Retinal pigment epithelial cell (primary cell): ENCODE measurements around the gene TYRP1.
A peak's percentile ranks its signal among the peaks of the same experiment; 100 is the strongest.

Source experiments
- DNase-seq: peaks from one replicate; pipeline ENCODE4 v3.0.0-alpha.2; 2010; ENCODE audit warnings: low read depth
- H3K4me3 ChIP-seq: 2 replicates; pipeline ENCODE4 v1.5.1; 2011; ENCODE audit warnings: mild to moderate bottlenecking, low read length, control low read depth, moderate library complexity
- TF ChIP-seq, protein P1 (sequence below): conservative IDR thresholded peaks from 2 replicates; pipeline ENCODE4 v1.5.1; 2011; ENCODE audit warnings: low read depth, low read length, control low read depth, inconsistent platforms

TYRP1 gene

DNA sequence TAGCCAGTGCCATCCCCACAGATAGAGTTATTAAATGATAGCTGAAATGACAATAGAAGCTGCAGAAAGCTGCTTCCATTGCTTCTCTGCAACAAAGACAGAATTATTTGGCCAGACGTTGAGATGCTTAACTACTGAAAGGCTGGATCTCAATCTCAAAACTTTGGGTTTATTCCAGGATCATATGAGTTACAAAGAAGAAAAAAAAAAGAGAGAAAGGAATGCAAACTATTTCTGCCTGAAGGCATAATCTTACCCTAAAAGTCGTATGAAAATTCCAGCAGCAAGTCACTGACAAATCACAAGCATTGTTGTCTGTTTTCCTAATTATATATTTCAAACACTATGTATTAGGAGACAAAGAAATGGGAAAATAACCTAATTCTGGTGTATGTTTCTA is 12.8 kb upstream of the TYRP1 start:
- DNase-seq = peak; percentile 75
- no peak overlapping the region for H3K4me3 ChIP-seq
- TF ChIP-seq, protein P1, sequence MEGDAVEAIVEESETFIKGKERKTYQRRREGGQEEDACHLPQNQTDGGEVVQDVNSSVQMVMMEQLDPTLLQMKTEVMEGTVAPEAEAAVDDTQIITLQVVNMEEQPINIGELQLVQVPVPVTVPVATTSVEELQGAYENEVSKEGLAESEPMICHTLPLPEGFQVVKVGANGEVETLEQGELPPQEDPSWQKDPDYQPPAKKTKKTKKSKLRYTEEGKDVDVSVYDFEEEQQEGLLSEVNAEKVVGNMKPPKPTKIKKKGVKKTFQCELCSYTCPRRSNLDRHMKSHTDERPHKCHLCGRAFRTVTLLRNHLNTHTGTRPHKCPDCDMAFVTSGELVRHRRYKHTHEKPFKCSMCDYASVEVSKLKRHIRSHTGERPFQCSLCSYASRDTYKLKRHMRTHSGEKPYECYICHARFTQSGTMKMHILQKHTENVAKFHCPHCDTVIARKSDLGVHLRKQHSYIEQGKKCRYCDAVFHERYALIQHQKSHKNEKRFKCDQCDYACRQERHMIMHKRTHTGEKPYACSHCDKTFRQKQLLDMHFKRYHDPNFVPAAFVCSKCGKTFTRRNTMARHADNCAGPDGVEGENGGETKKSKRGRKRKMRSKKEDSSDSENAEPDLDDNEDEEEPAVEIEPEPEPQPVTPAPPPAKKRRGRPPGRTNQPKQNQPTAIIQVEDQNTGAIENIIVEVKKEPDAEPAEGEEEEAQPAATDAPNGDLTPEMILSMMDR = no peak

DNA sequence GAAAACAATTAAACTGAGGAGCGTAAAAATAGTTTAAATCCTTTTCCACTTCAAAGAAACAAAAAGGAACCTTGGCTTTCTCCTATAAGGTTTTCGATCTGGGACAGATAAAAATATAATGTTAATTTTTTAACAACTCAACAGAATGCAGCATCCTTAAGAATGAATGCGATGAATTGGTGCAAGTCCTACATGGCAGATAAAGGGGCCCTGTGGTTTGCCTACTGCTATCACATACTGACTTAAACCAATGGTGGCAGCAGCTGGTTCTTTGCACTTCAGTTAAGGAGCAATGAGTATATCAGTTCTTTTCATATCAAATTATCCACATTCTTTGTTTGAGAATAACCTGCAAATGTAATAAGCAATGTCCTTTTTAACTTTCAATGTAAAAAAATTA is 12.4 kb upstream of the TYRP1 start:
- no peak for DNase-seq
- TF ChIP-seq, protein P1 = no peak
- no peak overlapping the region for H3K4me3 ChIP-seq

DNA sequence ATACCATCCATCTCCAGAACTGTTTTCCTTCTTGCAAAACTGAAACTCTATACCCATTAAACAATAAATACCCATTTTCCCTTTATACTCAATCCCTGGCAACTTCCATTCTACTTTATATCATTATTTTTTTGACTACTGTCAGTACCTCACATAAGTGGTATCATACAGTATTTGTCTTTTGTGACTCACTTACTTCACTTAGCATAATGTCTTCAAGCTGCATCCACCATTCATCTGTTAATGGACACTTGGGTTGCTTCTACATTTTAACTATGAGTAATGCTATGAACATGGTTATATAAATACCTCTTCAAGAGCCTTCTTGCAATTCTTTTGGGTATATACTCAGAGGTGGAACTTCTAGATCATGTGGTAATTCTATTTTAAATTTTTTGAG is 11.6 kb upstream of the TYRP1 start:
- TF ChIP-seq, protein P1 = no peak
- H3K4me3 ChIP-seq = no peak overlapping the region
- DNase-seq = no peak

DNA sequence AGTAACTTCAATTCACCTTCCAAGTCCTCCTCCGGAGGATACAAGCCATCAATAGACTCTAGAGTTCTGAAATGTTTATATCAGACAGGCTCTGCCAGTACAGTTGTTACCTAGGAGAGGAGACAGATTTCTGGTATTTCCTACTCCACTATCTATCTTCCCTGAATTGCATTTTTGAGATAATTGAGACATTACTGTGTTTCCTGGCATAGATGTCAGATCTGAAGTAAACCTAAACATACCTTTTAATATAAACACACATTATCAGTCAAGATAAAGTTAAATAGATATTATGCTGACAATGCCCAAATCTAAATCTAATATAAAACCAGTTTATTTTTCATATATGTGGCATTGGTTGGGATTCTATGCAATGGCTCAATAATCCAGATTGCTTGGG is 8.2 kb upstream of the TYRP1 start:
- no peak overlapping the region for H3K4me3 ChIP-seq
- no peak for DNase-seq
- TF ChIP-seq, protein P1 = no peak

DNA sequence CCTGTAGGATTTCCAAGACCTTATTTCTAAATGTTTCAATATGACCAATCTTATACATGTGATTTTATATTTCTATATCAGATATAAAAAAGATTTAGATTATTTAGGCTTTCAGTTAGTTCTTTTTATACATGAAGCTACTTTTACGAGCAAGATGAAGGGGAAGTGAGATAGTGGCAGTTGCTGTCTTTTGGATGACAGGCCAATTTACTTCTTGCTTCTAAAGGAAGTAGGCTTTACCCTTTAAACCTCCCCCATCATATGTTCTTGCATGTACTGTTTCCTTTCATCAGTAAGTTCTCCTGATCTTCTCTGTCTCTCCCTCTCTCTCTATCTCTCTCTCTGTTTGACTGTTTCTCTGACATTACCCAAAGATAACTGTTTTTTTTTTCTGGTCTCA is 4.0 kb upstream of the TYRP1 start:
- H3K4me3 ChIP-seq = no peak overlapping the region
- DNase-seq = no peak

DNA sequence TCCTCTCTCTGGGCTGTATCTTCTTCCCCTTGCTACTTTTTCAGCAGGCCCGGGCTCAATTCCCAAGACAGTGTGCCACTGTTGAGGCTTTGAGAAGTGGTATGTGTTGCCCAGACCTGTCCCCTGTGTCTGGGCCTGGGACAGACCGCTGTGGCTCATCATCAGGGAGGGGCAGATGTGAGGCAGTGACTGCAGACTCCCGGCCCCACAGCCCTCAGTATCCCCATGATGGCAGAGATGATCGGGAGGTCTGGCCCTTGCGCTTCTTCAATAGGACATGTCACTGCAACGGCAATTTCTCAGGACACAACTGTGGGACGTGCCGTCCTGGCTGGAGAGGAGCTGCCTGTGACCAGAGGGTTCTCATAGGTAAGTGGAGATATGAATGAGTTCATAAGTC is 828 bp downstream of the TYRP1 start:
- H3K4me3 ChIP-seq = peak overlapping the region; percentile 45
- DNase-seq = no peak
- TF ChIP-seq, protein P1 = no peak

More for the DNA sequence above, 4.0 kb upstream of the TYRP1 start:
- TF ChIP-seq, protein P1 = no peak

DNA sequence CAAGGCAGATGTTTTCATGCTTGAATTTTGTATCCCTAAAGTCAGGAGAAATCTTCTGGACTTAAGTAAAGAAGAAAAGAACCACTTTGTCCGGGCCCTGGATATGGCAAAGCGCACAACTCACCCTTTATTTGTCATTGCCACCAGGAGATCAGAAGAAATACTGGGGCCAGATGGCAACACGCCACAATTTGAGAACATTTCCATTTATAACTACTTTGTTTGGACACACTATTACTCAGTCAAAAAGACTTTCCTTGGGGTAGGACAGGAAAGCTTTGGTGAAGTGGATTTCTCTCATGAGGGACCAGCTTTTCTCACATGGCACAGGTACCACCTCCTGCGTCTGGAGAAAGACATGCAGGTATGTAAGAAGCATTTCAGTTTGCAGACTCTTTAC is 2.3 kb downstream of the TYRP1 start:
- DNase-seq = no peak
- peak overlapping the region; percentile 45 for H3K4me3 ChIP-seq
- TF ChIP-seq, protein P1 = no peak
